Suprapubic skin (tissue), 4 donors: Measurements from ENCODE around the gene CSRNP3. TPM values are rescaled to one million over a fixed set of nuclear protein-coding genes. Genes with fewer than 3 reads are reported as not detected.
"Not testable (repeated sequence)": the region's sequence is repeated elsewhere in the genome, so short reads cannot be mapped to it uniquely, and the experiment has no call there.

Experiments
- DNase-seq, 2 donors: peaks; one replicate each; pipeline ENCODE4 v3.0.0-alpha.2; 2019; ENCODE audit warnings: low spot score in 2 of 2
- H3K27ac ChIP-seq: fragments of 200-600 bp; sonication (generic); one replicate; pipeline ENCODE4 v1.5.1; 2019
- H3K27me3 ChIP-seq: fragments of 200-600 bp; sonication (generic); one replicate; pipeline ENCODE4 v1.5.1; 2019
- H3K36me3 ChIP-seq: fragments of 200-600 bp; sonication (generic); one replicate; pipeline ENCODE4 v1.5.1; 2019
- H3K4me1 ChIP-seq: fragments of 200-600 bp; sonication (generic); one replicate; pipeline ENCODE4 v1.5.1; 2019
- H3K4me3 ChIP-seq: fragments of 200-600 bp; sonication (generic); one replicate; pipeline ENCODE4 v1.5.1; 2019; ENCODE audit warnings: mild to moderate bottlenecking
- H3K9me3 ChIP-seq: fragments of 200-600 bp; sonication (generic); one replicate; pipeline ENCODE4 v1.5.1; 2019
- CTCF ChIP-seq, 2 donors: fragments of 200-600 bp in 1 of 2; fragments of 450-650 bp in 1 of 2; sonication (generic) in 1 of 2; IDR thresholded peaks; one replicate each; pipeline ENCODE4 v1.5.1; 2016 to 2019; ENCODE audit warnings: antibody characterized with exemption in 2 of 2, mild to moderate bottlenecking in 1 of 2, moderate library complexity in 1 of 2
- EP300 ChIP-seq: sonication (generic); formaldehyde crosslinking; IDR thresholded peaks from one replicate; pipeline ENCODE4 v1.6.1; 2017; ENCODE audit warnings: antibody characterized with exemption
- POLR2A ChIP-seq, 2 donors: fragments of 450-650 bp; IDR thresholded peaks; one replicate each; pipeline ENCODE4 v1.6.1; 2017; ENCODE audit warnings: antibody characterized with exemption in 2 of 2, mild to moderate bottlenecking in 2 of 2, moderate library complexity in 2 of 2
- POLR2AphosphoS5 ChIP-seq, 3 donors: sonication (generic); formaldehyde crosslinking; IDR thresholded peaks; one replicate each; pipeline ENCODE4 v1.6.1; 2017; ENCODE audit warnings: antibody characterized with exemption in 3 of 3
- WGBS: methylation state at CpG from one replicate; pipeline ENCODE4 v1.1.5; 2018; 5-methylcytosine and 5-hydroxymethylcytosine counted together
- total RNA-seq, 4 donors: library from RNA; depleted of rRNA; stranded (reverse); fragments of >200 nt; gene quantifications; one replicate each; pipeline ENCODE4 v1.1.0, GENCODE V29; 2016

The CSRNP3 gene
- total RNA-seq, 4 donors from 2014 or later = 1.3 to 7.2 (median 4.3) TPM

GRCh38 chr2:165662720-165663119 is 193.2 kb downstream of the CSRNP3 start:
- no peak for DNase-seq
- no peak overlapping the region for H3K4me3 ChIP-seq
- no peaks in the 10 kb centered on the region for H3K9me3 ChIP-seq
- peaks cover 6% of the 10 kb centered on the region for H3K36me3 ChIP-seq
- TF ChIP-seq CTCF (IDR thresholded peaks at IDR 0.05) (no peak), EP300 (no peak)
- no peaks in the 10 kb centered on the region for H3K27me3 ChIP-seq
- no peaks in the 10 kb centered on the region for H3K4me1 ChIP-seq
- no peak overlapping the region for H3K27ac ChIP-seq

GRCh38 chr2:165665614-165666013 is 196.1 kb downstream of the CSRNP3 start:
- no peaks in the 10 kb centered on the region for H3K27me3 ChIP-seq
- H3K36me3 ChIP-seq = no peaks in the 10 kb centered on the region
- WGBS = 93% methylated on average over 2 of the region's 2 CpGs
- no peak for DNase-seq
- no peak overlapping the region for H3K27ac ChIP-seq
- no peaks in the 10 kb centered on the region for H3K9me3 ChIP-seq
- no peaks in the 10 kb centered on the region for H3K4me1 ChIP-seq
- H3K4me3 ChIP-seq = no peak overlapping the region
- no peak for TF ChIP-seq EP300
- TF ChIP-seq CTCF (IDR thresholded peaks at IDR 0.05) = no peak
- TF ChIP-seq POLR2AphosphoS5 (IDR thresholded peaks at IDR 0.05) = no peak
- no peak for TF ChIP-seq POLR2A (IDR thresholded peaks at IDR 0.05)

- not testable (repeated sequence) for H3K36me3 ChIP-seq, H3K4me3 ChIP-seq, DNase-seq, H3K27ac ChIP-seq, H3K9me3 ChIP-seq, H3K4me1 ChIP-seq, H3K27me3 ChIP-seq
Observed at GRCh38 chr2:165666073-165666472, 196.6 kb downstream of the CSRNP3 start.

- Histone ChIP-seq H3K36me3 (no peaks in the 10 kb centered on the region), H3K27me3 (no peaks in the 10 kb centered on the region), H3K4me1 (no peaks in the 10 kb centered on the region), H3K4me3 (no peak overlapping the region), H3K9me3 (no peaks in the 10 kb centered on the region), H3K27ac (no peak overlapping the region)
- WGBS = 86% methylated on average over 2 of the region's 2 CpGs
- TF ChIP-seq EP300 (no peak), POLR2A (IDR thresholded peaks at IDR 0.05) (no peak), POLR2AphosphoS5 (IDR thresholded peaks at IDR 0.05) (no peak), CTCF (IDR thresholded peaks at IDR 0.05) (no peak)
- DNase-seq = no peak
Observed at GRCh38 chr2:165666605-165667004, 197.1 kb downstream of the CSRNP3 start.

GRCh38 chr2:165667375-165667774 is 197.9 kb downstream of the CSRNP3 start:
- 50% methylated on average over 2 of the region's 2 CpGs for WGBS
- no peak overlapping the region for H3K27ac ChIP-seq
- no peaks in the 10 kb centered on the region for H3K4me1 ChIP-seq
- DNase-seq = no peak
- no peaks in the 10 kb centered on the region for H3K36me3 ChIP-seq
- TF ChIP-seq POLR2AphosphoS5 (IDR thresholded peaks at IDR 0.05) (no peak), POLR2A (IDR thresholded peaks at IDR 0.05) (no peak), EP300 (no peak), CTCF (IDR thresholded peaks at IDR 0.05) (no peak)
- no peak overlapping the region for H3K4me3 ChIP-seq
- H3K9me3 ChIP-seq = no peaks in the 10 kb centered on the region
- H3K27me3 ChIP-seq = no peaks in the 10 kb centered on the region

- no peaks in the 10 kb centered on the region for H3K27me3 ChIP-seq
- H3K36me3 ChIP-seq = peaks cover 14% of the 10 kb centered on the region
- no peak overlapping the region for H3K27ac ChIP-seq
- no peaks in the 10 kb centered on the region for H3K4me1 ChIP-seq
- H3K9me3 ChIP-seq = no peaks in the 10 kb centered on the region
- TF ChIP-seq POLR2AphosphoS5 (IDR thresholded peaks at IDR 0.05) (no peak), EP300 (no peak), POLR2A (IDR thresholded peaks at IDR 0.05) (no peak), CTCF (IDR thresholded peaks at IDR 0.05) (no peak)
- 91% methylated on average over 2 of the region's 2 CpGs for whole genome bisulfite sequencing
- DNase-seq = no peak
- no peak overlapping the region for H3K4me3 ChIP-seq
Observed at GRCh38 chr2:165674780-165675179, 205.3 kb downstream of the CSRNP3 start.
